PC-3 (cell line): Measurements from ENCODE around the gene RAC3.

Experiments
- EZH2 ChIP-seq: fragments of 300-600 bp; sonication (generic); IDR thresholded peaks from one replicate; pipeline ENCODE4 v1.6.1; 2017; ENCODE audit warnings: antibody characterized with exemption, mild to moderate bottlenecking, low read length; ENCODE audit not compliant: unreplicated experiment
- EZH2phosphoT487 ChIP-seq: fragments of 300-600 bp; sonication (generic); IDR thresholded peaks from 2 replicates; pipeline ENCODE4 v1.6.1; 2018; ENCODE audit warnings: mild to moderate bottlenecking, antibody characterized with exemption, low read length, borderline replicate concordance
- TF ChIP-seq, protein P1 (sequence below): fragments of 300-600 bp; sonication (generic); conservative IDR thresholded peaks from 2 replicates; pipeline ENCODE4 v1.5.1; 2017; ENCODE audit warnings: antibody characterized with exemption, low read depth, mild to moderate bottlenecking, low read length

DNA sequence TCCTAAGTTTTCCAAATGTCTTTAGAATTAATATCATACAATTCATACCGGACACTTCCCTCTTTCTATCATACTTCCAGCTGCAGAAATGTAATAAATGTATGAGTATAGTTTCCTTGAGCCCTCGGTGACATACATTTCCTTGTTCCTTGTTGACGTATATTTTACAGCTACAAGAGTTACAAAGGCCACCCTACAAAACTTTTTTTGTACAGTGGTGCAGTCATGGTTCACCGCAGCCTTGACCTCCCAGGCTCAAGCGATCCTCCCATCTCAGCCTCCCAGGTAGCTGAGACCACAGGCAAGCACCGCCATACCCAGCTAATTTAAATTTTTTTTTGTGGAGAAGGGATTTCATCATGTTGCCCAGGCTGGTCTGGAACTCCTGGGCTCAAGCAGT is 41.3 kb downstream of the RAC3 start:
- TF ChIP-seq, protein P1, sequence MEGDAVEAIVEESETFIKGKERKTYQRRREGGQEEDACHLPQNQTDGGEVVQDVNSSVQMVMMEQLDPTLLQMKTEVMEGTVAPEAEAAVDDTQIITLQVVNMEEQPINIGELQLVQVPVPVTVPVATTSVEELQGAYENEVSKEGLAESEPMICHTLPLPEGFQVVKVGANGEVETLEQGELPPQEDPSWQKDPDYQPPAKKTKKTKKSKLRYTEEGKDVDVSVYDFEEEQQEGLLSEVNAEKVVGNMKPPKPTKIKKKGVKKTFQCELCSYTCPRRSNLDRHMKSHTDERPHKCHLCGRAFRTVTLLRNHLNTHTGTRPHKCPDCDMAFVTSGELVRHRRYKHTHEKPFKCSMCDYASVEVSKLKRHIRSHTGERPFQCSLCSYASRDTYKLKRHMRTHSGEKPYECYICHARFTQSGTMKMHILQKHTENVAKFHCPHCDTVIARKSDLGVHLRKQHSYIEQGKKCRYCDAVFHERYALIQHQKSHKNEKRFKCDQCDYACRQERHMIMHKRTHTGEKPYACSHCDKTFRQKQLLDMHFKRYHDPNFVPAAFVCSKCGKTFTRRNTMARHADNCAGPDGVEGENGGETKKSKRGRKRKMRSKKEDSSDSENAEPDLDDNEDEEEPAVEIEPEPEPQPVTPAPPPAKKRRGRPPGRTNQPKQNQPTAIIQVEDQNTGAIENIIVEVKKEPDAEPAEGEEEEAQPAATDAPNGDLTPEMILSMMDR: no peak
- TF ChIP-seq EZH2phosphoT487 (no peak), EZH2 (no peak)
